ENCODE results near the gene TMEM190. TPM values are rescaled to one million over a fixed set of nuclear protein-coding genes. Genes with fewer than 3 reads are reported as not detected.

Gene TMEM190
- total and polyA plus RNA-seq, 9 of the 15 experiments (the other 6 are each of a cell fraction or from before 2014, with no cell fraction given) = not detected

DNA sequence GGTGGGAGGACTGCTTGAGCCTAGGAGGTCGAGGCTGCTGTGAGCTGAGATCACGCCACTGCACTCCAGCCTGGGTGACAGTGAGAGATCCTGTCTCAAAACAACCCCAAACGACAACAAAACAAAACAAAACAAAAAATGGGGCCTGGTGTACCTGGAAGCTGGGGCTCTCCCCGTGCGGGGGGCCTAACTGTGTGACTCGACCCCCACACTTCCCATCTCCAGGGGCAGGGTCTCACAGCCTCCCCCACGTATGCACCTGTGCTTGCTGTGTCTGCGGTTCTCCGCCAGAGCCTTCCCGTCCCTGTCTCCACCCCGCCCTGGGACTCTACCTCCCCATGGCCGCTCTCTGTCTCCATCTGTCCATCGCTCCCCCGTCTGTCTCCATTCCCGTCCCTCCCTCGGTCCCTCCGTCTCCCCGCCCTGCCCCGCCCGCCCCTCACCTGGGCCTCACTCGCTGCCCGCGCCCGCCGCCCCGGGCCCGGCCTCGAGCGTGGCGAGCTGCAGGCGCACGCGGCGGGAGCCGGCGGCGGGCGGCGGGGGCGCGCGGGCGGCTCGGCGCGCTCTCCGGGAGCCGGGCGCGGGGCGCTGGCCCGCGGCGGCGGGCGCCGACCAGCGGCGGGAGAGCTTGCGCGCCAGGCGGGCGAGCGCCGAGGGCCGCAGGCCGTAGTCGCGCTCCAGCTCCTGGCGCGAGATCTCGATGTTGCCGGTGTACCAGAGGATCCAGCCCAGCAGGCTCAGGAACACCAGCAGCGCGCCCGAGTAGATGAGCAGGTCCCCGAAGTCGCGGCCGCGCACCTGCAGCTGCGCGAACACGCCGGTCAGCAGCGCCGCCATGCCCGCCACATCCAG is 6.9 kb downstream of the TMEM190 start (continued):
- TF ChIP-seq, protein P1, sequence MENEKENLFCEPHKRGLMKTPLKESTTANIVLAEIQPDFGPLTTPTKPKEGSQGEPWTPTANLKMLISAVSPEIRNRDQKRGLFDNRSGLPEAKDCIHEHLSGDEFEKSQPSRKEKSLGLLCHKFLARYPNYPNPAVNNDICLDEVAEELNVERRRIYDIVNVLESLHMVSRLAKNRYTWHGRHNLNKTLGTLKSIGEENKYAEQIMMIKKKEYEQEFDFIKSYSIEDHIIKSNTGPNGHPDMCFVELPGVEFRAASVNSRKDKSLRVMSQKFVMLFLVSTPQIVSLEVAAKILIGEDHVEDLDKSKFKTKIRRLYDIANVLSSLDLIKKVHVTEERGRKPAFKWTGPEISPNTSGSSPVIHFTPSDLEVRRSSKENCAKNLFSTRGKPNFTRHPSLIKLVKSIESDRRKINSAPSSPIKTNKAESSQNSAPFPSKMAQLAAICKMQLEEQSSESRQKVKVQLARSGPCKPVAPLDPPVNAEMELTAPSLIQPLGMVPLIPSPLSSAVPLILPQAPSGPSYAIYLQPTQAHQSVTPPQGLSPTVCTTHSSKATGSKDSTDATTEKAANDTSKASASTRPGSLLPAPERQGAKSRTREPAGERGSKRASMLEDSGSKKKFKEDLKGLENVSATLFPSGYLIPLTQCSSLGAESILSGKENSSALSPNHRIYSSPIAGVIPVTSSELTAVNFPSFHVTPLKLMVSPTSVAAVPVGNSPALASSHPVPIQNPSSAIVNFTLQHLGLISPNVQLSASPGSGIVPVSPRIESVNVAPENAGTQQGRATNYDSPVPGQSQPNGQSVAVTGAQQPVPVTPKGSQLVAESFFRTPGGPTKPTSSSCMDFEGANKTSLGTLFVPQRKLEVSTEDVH (IDR thresholded peaks at IDR 0.05; ENCODE audit: low read depth, partially characterized antibody) = no peak
- TF ChIP-seq TCF7L2 (IDR thresholded peaks at IDR 0.05; ENCODE audit: low read depth, low read length) (no peak), RBM39 (optimal IDR thresholded peaks at IDR 0.05; ENCODE audit: low read depth, low read length) (no peak), ZNF589 (CRISPR knock-in tag; IDR thresholded peaks at IDR 0.05; ENCODE audit: low read depth) (no peak), ZNF707 (CRISPR knock-in tag; conservative IDR thresholded peaks at IDR 0.05) (no peak), PHB2 (IDR thresholded peaks at IDR 0.05; ENCODE audit: low read depth) (no peak), POU5F1 (IDR thresholded peaks at IDR 0.05; ENCODE audit: borderline replicate concordance, low read depth, low read length, partially characterized antibody) (no peak), ZNF780A (CRISPR knock-in tag; IDR thresholded peaks at IDR 0.05) (no peak), HDAC8 (tag; IDR thresholded peaks at IDR 0.05) (no peak), HLTF (IDR thresholded peaks at IDR 0.05) (peak; percentile 71; the same call in 1 of the 2 replicates), ZBTB1 (CRISPR knock-in tag; IDR thresholded peaks at IDR 0.05; ENCODE audit: borderline replicate concordance, low read depth) (no peak), FOSL1 (tag; conservative IDR thresholded peaks at IDR 0.05) (no peak), NR3C1 (CRISPR knock-in tag; IDR thresholded peaks at IDR 0.05) (no peak), RBFOX2 (IDR thresholded peaks at IDR 0.05; ENCODE audit: low read depth, low read length) (peak; percentile 69)
- TF ChIP-seq, protein P2, sequence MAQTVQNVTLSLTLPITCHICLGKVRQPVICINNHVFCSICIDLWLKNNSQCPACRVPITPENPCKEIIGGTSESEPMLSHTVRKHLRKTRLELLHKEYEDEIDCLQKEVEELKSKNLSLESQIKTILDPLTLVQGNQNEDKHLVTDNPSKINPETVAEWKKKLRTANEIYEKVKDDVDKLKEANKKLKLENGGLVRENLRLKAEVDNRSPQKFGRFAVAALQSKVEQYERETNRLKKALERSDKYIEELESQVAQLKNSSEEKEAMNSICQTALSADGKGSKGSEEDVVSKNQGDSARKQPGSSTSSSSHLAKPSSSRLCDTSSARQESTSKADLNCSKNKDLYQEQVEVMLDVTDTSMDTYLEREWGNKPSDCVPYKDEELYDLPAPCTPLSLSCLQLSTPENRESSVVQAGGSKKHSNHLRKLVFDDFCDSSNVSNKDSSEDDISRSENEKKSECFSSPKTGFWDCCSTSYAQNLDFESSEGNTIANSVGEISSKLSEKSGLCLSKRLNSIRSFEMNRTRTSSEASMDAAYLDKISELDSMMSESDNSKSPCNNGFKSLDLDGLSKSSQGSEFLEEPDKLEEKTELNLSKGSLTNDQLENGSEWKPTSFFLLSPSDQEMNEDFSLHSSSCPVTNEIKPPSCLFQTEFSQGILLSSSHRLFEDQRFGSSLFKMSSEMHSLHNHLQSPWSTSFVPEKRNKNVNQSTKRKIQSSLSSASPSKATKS (CRISPR knock-in tag; IDR thresholded peaks at IDR 0.05) = no peak
- TF ChIP-seq, protein P3, sequence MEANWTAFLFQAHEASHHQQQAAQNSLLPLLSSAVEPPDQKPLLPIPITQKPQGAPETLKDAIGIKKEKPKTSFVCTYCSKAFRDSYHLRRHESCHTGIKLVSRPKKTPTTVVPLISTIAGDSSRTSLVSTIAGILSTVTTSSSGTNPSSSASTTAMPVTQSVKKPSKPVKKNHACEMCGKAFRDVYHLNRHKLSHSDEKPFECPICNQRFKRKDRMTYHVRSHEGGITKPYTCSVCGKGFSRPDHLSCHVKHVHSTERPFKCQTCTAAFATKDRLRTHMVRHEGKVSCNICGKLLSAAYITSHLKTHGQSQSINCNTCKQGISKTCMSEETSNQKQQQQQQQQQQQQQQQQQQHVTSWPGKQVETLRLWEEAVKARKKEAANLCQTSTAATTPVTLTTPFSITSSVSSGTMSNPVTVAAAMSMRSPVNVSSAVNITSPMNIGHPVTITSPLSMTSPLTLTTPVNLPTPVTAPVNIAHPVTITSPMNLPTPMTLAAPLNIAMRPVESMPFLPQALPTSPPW (CRISPR knock-in tag; IDR thresholded peaks at IDR 0.05) = peak; percentile 60; the same call in 1 of the 2 replicates
- TF ChIP-seq, protein P4, sequence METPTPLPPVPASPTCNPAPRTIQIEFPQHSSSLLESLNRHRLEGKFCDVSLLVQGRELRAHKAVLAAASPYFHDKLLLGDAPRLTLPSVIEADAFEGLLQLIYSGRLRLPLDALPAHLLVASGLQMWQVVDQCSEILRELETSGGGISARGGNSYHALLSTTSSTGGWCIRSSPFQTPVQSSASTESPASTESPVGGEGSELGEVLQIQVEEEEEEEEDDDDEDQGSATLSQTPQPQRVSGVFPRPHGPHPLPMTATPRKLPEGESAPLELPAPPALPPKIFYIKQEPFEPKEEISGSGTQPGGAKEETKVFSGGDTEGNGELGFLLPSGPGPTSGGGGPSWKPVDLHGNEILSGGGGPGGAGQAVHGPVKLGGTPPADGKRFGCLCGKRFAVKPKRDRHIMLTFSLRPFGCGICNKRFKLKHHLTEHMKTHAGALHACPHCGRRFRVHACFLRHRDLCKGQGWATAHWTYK (CRISPR knock-in tag; IDR thresholded peaks at IDR 0.05) = 0 out of 2 replicates have a peak, but pooled peaks have one; percentile 34

Measured in K562 (cell line).